Measurements from ENCODE around the gene S100A8.
"Not testable (repeated sequence)": the region's sequence is repeated elsewhere in the genome, so short reads cannot be mapped to it uniquely, and the experiment has no call there.

- not testable (repeated sequence) for TF ChIP-seq CTCF, POLR2A, EP300 (IDR thresholded peaks at IDR 0.05)
Measured at GRCh38 chr1:153419436-153419793, 28.5 kb upstream of the S100A8 start.
